ENCODE measurements around the gene PRKCE. TPM values are rescaled to one million over a fixed set of nuclear protein-coding genes. Genes with fewer than 3 reads are reported as not detected.

PRKCE gene
- total and polyA plus RNA-seq, 2 of the 8 experiments (the other 6 are each of a cell fraction or from before 2014, with no cell fraction given), result 0.54 to 2.1 TPM

GRCh38 chr2:45919160-45919650, 267.7 kb downstream of the PRKCE start (continued):
- TF ChIP-seq GTF2F1 (IDR thresholded peaks at IDR 0.05; ENCODE audit: borderline replicate concordance, low read depth, low read length), result no peak
